Stimulated activated CD4-positive, alpha-beta T cell treated with anti-CD3 and anti-CD28 coated beads, Interleukin-4, amount 100 ng/mL, for 1 hour (primary cell): ENCODE data around the gene ZNF525.
"Not testable (repeated sequence)": the region's sequence is repeated elsewhere in the genome, so short reads cannot be mapped to it uniquely, and the experiment has no call there.

Source experiments
- DNase-seq: peaks from one replicate; pipeline ENCODE4 v3.0.0-alpha.2; 2020

The ZNF525 gene

DNA sequence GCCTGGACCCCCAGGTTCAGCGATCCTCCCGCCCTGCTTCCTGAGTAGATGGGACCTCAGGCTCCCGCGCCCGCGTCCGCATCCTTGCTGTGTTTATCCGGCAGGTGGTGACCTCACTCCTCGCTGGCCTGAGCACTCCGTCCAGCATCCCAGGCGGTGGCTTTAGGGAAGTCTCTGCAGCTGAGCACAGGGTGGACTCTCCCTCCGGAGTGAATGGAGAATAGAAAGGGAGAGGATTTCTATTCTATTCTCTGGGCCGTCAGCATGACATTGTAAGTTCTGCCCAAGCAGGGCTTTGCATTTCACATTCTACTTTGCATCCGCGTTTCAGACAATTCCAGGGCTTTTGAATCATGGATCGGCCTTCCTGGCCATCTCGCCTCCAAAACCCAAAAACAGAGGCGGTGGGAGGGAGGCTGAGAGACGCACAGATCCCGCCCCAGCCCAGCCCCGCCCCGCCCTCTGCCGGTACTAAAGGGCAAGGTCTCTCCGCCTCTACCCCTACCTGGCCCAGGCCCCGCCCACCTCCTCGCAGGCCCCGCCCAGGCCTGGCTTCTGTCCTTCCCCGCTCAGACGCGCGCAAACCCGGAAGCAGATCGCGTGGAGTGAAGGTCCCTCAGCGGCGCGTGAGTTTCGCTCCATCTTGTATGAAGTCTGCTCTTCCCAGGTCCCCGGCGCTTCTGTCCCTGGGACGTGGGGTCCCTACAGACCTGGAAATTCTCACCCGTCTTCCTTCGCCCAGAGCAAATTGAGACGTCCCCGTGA is at the start of gene ZNF525:
TSS of gene ZNF525 (plus strand) at position 572 of the 765 bp plus-strand sequence. CDS start 6,577 bp downstream, outside the sequence.
- peak; percentile 97 for DNase-seq

DNA sequence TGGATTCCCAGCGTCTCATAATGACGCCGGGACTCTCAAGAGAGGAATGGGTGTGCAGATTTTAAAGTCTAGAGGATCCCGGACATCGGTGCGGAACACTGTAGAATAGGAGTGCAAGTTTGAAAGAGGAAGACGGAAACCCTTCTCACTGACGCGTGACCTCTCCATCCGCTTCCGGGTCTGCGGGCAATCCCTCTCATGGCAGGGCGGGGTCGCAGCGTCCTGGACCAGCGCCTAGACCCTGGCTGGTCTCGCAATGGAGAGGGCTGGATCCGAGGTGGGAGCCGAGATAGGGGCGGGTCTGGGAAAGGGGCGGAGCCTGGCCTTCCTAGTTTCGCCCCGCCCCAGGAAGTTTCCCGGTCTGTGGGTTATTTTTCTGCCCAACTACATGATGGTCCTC is 36.5 kb upstream of the ZNF525 start:
- DNase-seq, result no peak

DNA sequence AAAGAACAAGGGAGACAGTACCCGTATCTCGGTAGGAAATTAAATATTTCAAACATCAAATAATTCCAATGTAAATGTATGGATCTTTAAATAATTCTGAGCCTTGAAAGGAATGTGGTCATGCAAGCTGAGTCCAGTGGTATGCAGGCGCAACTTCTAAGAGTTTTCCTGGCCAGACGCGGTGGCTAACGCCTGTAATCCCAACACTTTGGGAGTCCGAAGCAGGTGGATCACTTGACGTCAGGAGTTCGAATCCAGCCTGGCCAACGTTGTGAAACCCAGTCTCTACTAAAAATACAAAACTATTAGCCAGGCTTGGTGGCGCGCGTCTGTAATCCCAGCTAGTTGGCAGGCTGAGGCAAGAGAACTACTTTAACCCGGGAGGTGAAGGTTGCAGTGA is 33.0 kb upstream of the ZNF525 start:
- no peak for DNase-seq

DNA sequence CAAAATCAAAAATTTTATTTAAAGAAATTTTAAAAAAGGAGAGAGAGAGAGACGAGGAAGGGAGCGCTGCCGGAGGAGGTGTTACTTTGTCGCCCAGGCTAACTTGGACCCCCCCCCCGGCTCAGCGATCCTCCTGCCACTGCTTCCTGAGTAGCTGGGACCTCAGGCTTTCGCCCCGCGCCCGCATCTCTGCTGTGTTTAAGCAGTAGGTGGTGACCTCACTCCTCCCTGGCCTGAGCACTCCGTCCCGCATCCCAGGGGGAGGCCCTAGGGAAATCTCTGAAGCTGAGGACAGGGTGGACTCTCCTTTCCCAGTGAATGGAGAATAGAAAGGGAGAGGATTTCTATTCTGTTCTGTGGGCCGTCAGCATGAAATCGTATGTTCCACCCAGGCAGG is 32.4 kb upstream of the ZNF525 start:
- peak; percentile 34 for DNase-seq

DNA sequence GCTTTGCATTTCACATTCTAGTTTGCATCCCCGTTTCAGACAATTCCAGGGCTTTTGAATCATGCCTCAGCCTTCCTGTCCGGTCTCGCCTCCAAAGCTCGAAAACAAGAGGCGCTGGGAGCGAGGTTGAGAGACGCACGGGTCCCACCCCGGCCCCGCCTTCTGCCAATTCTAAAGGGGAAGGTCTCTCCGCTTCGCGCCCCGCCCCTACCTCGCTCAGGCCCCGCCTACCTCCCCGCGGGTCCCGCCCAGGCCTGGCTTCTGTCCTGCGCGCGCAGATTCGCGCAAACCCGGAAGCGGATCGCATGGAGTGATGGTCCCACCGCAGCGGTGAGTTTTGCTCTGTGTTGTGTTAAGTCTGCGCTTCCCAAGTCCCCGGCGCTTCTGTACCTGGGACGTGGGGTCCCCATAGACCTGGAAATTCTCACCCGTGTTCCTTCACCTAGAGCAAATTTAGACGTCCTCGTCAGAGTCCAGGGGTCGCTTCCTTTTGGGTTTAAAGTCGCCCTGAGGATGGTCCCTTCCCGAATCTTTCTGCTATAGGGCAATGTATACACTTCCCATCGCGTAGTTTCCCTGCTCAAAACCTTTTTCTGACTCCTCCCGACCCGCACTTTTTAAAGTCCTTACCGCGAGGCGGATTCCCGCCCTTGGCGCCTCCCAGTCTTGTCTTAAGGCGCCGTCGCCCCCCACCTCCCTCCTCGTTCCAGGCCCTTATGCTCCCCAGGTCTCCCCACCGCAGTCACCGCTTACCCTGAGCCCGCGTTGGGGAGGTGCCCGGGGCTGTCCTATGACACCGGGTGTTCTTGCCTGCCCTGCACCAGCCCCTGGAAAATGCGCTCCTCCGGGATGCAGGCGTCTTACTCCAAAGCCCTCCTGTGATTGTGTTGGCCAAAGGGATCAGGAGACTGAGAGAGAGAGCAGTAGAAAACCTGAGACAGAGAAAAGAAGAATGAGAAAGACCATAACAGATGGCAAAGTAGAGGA is 31.7 kb upstream of the ZNF525 start, which contains the start of gene ZNF845:
TSS of gene ZNF845 (plus strand) at position 287 of the 987 bp plus-strand sequence. CDS start 7,559 bp downstream, outside the sequence.
- peak; percentile 95 for DNase-seq

DNA sequence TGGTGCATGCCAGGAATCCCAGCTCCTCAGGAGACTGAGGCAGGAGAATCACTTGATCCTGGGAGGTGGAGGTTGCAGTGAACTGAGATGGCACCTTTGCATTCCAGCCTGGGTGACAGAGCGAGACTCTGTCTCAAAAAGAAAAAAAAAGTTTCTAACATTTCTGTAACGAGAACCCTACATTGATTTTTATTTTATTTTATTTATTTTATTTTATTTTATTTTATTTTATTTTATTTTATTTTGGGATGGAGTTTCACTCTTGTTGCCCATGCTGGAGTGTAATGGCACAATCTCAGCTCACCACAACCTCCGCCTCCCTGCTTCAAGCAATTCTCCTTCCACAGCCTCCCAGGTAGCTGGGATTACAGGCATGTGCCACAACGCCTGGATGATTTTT is 21.1 kb upstream of the ZNF525 start:
- not testable (repeated sequence) for DNase-seq

DNA sequence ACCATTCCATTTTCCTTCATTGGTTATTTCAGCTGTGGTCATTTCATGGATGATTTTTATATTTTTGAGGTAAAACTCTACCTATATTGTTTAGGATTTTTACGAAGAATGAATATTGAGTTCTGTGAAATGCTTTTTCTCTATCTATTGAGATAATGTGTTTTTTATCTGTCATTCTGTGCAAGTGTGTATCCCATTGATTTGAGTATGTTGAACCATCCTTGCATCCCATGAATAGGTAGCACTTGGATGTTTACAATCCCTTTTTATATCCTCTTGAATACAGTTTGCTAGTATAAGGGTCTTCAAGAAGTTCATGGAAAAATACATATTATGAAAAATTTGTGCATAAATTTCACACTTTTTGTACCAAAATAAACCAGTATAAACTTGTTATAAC is 9.8 kb upstream of the ZNF525 start:
- DNase-seq, result no peak

- no peak for DNase-seq
Measured at GRCh38 chr19:53357821-53358581, 7.5 kb upstream of the ZNF525 start.

GRCh38 chr19:53360056-53360455 is 5.4 kb upstream of the ZNF525 start:
- not testable (repeated sequence) for DNase-seq

DNA sequence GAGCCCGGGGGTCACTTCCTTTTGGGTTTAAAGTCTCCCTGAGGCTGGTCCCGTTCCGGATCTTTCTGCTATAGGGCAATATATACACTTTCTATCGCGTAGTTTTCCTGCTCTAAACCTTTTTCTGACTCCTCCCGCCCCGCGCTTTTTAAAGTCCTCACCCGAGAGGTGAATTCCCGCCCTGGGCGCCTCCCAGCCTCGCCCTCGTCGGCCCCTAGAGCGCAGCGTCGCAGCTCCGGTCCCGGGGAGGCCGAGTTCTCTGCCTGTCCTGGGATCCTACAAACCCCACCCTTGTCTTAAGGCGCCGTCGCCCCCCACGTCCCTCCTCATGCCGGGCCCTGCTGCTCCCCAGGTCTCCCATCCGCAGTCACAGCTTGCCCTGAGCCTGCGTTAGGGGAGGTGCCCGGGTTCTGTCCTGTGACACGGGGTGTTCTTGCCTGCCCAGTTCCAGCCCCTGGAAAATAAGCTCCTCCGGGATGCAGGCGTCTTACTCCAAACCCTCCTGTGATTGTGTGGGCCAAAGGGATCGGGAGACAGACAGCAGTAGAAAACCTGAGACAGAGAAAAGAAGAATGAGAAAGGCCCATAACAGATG is 491 bp downstream of the ZNF525 start:
- peak; percentile 48 for DNase-seq

- no peak for DNase-seq
Measured at GRCh38 chr19:53372196-53372595, 6.7 kb downstream of the ZNF525 start.

- DNase-seq, result no peak
Measured at GRCh38 chr19:53374288-53374687, 8.8 kb downstream of the ZNF525 start.

- no peak for DNase-seq
Measured at GRCh38 chr19:53374743-53375142, 9.2 kb downstream of the ZNF525 start.

DNA sequence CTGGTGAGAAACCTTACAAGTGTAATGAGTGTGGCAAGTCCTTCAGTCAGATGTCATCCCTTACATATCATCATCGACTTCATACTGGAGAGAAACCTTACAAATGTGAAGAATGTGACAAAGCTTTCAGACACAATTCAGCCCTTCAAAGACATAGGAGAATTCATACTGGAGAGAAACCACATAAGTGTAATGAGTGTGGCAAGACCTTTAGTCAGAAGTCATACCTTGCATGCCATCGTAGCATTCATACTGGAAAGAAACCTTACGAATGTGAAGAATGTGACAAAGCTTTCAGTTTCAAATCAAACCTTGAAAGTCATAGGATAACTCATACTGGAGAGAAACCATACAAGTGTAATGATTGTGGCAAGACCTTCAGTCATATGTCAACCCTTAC is 15.9 kb downstream of the ZNF525 start:
- no peak for DNase-seq

- DNase-seq, result no peak
Measured at GRCh38 chr19:53388168-53388567, 22.7 kb downstream of the ZNF525 start.

- DNase-seq, result no peak
Measured at GRCh38 chr19:53388904-53389303, 23.4 kb downstream of the ZNF525 start.

GRCh38 chr19:53389571-53389970 is 24.1 kb downstream of the ZNF525 start:
- no peak for DNase-seq

DNA sequence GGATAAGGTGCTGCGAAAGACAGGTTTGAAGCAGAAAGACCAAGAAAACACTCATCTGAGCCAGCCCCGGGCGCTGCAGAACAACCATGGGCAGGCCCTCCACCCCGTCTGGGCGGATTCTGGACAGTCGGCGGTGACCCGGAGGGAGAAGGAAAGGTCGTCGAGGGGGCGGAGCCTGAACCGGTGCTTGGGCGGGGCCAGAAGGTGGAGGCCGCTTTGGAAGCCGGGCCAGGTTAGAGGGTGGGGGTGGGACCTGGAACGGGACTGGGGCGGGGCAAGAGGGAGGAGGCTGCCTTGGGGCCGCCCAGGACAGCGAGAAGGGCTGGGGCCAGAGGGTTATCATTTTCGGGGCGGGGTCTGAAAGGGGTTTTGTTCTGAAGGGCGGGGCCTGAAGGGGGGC is 24.5 kb downstream of the ZNF525 start:
- DNase-seq, result no peak

GRCh38 chr19:53394522-53394973 is 29.0 kb downstream of the ZNF525 start:
- no peak for DNase-seq

- DNase-seq, result peak; percentile 96
Measured at GRCh38 chr19:53394974-53395839, 29.7 kb downstream of the ZNF525 start, which contains the start of gene ZNF765. Gene ZNF765, plus strand, starts transcription at chr19:53395149. Its CDS starts 2,867 bp downstream, at chr19:53398016.
